ENCODE results near the gene ART1. TPM values are rescaled to one million over a fixed set of nuclear protein-coding genes. Genes with fewer than 3 reads are reported as not detected.

ART1 gene
- total RNA-seq, 4 donors from 2014 or later: not detected

GRCh38 chr11:3679077-3679476, 34.1 kb downstream of the ART1 start:
- intact Hi-C loops (cut with DNase I): no loop called here
- Histone ChIP-seq H3K36me3 (peaks cover 35 to 100% (median 63%) of the 10 kb centered on the region in 3 donors), H3K9me3 (no peaks in the 10 kb centered on the region), H3K27ac (no peak overlapping the region), H3K27me3 (no peaks in the 10 kb centered on the region), H3K4me1 (no peaks in the 10 kb centered on the region), H3K4me3 (no peak overlapping the region)
- no peak for TF ChIP-seq CTCF (IDR thresholded peaks at IDR 0.05)
- no peak for TF ChIP-seq POLR2A (IDR thresholded peaks at IDR 0.05)
- 92 to 96% methylated on average over 3 of the region's 3 CpGs for WGBS, 2 donors
- DNase-seq: no peak

- 92 to 94% methylated on average over 7 to 9 of the region's 9 CpGs for WGBS, 2 donors
- Histone ChIP-seq H3K4me1 (no peaks in the 10 kb centered on the region), H3K9me3 (no peaks in the 10 kb centered on the region), H3K4me3 (no peak overlapping the region), H3K27ac (no peak overlapping the region), H3K36me3 (peaks cover 25 to 100% (median 60%) of the 10 kb centered on the region in 3 donors), H3K27me3 (no peaks in the 10 kb centered on the region)
- intact Hi-C loops (cut with DNase I): no loop called here
- DNase-seq: no peak
- no peak for TF ChIP-seq CTCF (IDR thresholded peaks at IDR 0.05)
- TF ChIP-seq POLR2A (IDR thresholded peaks at IDR 0.05): no peak
Measured at GRCh38 chr11:3683039-3683438, 38.1 kb downstream of the ART1 start.

GRCh38 chr11:3684129-3684818, 39.3 kb downstream of the ART1 start:
- WGBS, 2 donors: 86 to 90% methylated on average over 12 of the region's 12 CpGs

GRCh38 chr11:3684819-3685172, 39.9 kb downstream of the ART1 start:
- intact Hi-C loops (cut with DNase I): no loop called here
- Histone ChIP-seq H3K27ac (no peak overlapping the region), H3K9me3 (no peaks in the 10 kb centered on the region), H3K27me3 (no peaks in the 10 kb centered on the region), H3K4me1 (no peaks in the 10 kb centered on the region), H3K36me3 (peaks cover 17 to 100% (median 44%) of the 10 kb centered on the region in 3 donors), H3K4me3 (no peak overlapping the region)
- no peak for DNase-seq
- WGBS, 2 donors: 58 to 60% methylated on average over 2 of the region's 2 CpGs
- no peak for TF ChIP-seq POLR2A (IDR thresholded peaks at IDR 0.05)
- no peak for TF ChIP-seq CTCF (IDR thresholded peaks at IDR 0.05)

More at GRCh38 chr11:3684129-3684818, 39.3 kb downstream of the ART1 start:
- Histone ChIP-seq H3K4me1 (no peaks in the 10 kb centered on the region), H3K36me3 (peaks cover 18 to 100% (median 49%) of the 10 kb centered on the region in 3 donors), H3K27me3 (no peaks in the 10 kb centered on the region), H3K9me3 (no peaks in the 10 kb centered on the region), H3K27ac (no peak overlapping the region), H3K4me3 (no peak overlapping the region)
- TF ChIP-seq CTCF (IDR thresholded peaks at IDR 0.05) (no peak), POLR2A (IDR thresholded peaks at IDR 0.05) (no peak)
- intact Hi-C loops (cut with DNase I): no loop called here
- DNase-seq: no peak

- H3K36me3 ChIP-seq: peaks cover 15 to 100% (median 41%) of the 10 kb centered on the region in 3 donors
- H3K9me3 ChIP-seq: no peaks in the 10 kb centered on the region
- no peaks in the 10 kb centered on the region for H3K4me1 ChIP-seq
- H3K27ac ChIP-seq: no peak overlapping the region
- TF ChIP-seq CTCF (IDR thresholded peaks at IDR 0.05) (no peak), POLR2A (IDR thresholded peaks at IDR 0.05) (no peak)
- H3K27me3 ChIP-seq: no peaks in the 10 kb centered on the region
- H3K4me3 ChIP-seq: no peak overlapping the region
- 81% methylated on average over 6 to 7 of the region's 7 CpGs for WGBS, 2 donors
- DNase-seq: no peak
- intact Hi-C loops (cut with DNase I): no loop called here
Measured at GRCh38 chr11:3685923-3686322, 41.0 kb downstream of the ART1 start.
